ENCODE measurements around the gene IFT57.

GRCh38 chr3:108177536-108177935 lies 44.7 kb downstream of the IFT57 start:
- TF ChIP-seq CTCF (tag by site-specific recombination; IDR thresholded peaks at IDR 0.05): no peak
- TF ChIP-seq YY1 (tag by site-specific recombination; IDR thresholded peaks at IDR 0.05): no peak
- TF ChIP-seq MEIS1 (CRISPR knock-in tag; IDR thresholded peaks at IDR 0.05; ENCODE audit: borderline replicate concordance): no peak
- TF ChIP-seq REST (tag by site-specific recombination; IDR thresholded peaks at IDR 0.05): no peak
- no peak for TF ChIP-seq TSHZ1 (tag by site-specific recombination; IDR thresholded peaks at IDR 0.05; ENCODE audit: borderline replicate concordance)
- no peak for TF ChIP-seq HIC1 (tag by site-specific recombination; IDR thresholded peaks at IDR 0.05)
- no peak for TF ChIP-seq SP2 (tag by site-specific recombination; IDR thresholded peaks at IDR 0.05)
- no peak for TF ChIP-seq ZNF121 (tag by site-specific recombination; IDR thresholded peaks at IDR 0.05)

All from HEK293 (cell line).